K562 (cell line): ENCODE data around the gene GPR152. TPM values are rescaled to one million over a fixed set of nuclear protein-coding genes. Genes with fewer than 3 reads are reported as not detected.
A peak's percentile ranks its signal among the peaks of the same experiment; 100 is the strongest.

Source experiments
- ATF7 ChIP-seq: fragments of 450-650 bp; IDR thresholded peaks from 2 replicates; pipeline ENCODE4 v1.7.1; 2014; ENCODE audit warnings: mild to moderate bottlenecking, moderate library complexity
- CEBPG ChIP-seq, 3 experiments: fragments of 200-800 bp in 1 of 3; sonication (Bioruptor generic) in 1 of 3; sonication (generic) in 1 of 3; formaldehyde crosslinking in 1 of 3; IDR thresholded peaks in 2 of 3; conservative IDR thresholded peaks in 1 of 3; 2 replicates each; pipeline versions ENCODE4 v1.6.1 to v1.8.0; 2016 to 2022; ENCODE audit warnings: missing compliant biosample characterization in 2 of 3, missing genetic modification characterization in 2 of 3, mild to moderate bottlenecking in 1 of 3, missing genetic modification reagents in 1 of 3
- FOXA1 ChIP-seq: fragments of 450-650 bp; IDR thresholded peaks from 2 replicates; pipeline ENCODE4 v1.6.1; 2016; ENCODE audit warnings: mild to moderate bottlenecking, borderline replicate concordance
- FOXK2 ChIP-seq, 2 experiments: fragments of 450-650 bp; IDR thresholded peaks in 1 of 2; conservative IDR thresholded peaks in 1 of 2; 2 replicates each; pipeline ENCODE4 v1.6.1; 2016; ENCODE audit warnings: low read depth in 2 of 2, mild to moderate bottlenecking in 1 of 2
- GTF2F1 ChIP-seq: IDR thresholded peaks from 2 replicates; pipeline ENCODE4 v1.6.1; 2011; ENCODE audit warnings: low read depth, low read length, improper control_type of control experiment
- HLTF ChIP-seq: fragments of 450-650 bp; IDR thresholded peaks from 2 replicates; pipeline ENCODE4 v1.6.1; 2016
- KAT2B ChIP-seq: IDR thresholded peaks from one replicate; pipeline ENCODE4 v1.6.1; 2012; ENCODE audit warnings: low read depth, mild to moderate bottlenecking, control low read depth, inconsistent platforms, low read length, moderate library complexity
- KLF16 ChIP-seq: IDR thresholded peaks from 2 replicates; pipeline ENCODE4 v1.6.1; 2016; ENCODE audit warnings: antibody characterized with exemption
- MAFF ChIP-seq: IDR thresholded peaks from 2 replicates; pipeline ENCODE4 v1.6.1; 2012; ENCODE audit warnings: low read length, improper control_type of control experiment
- RBM25 ChIP-seq: fragments of 200-400 bp; formaldehyde crosslinking; IDR thresholded peaks from 2 replicates; pipeline ENCODE4 v1.6.1; 2018; ENCODE audit warnings: low read length, low read depth, moderate library complexity; ENCODE audit not compliant: severe bottlenecking
- SOX6 ChIP-seq: fragments of 450-650 bp; IDR thresholded peaks from 2 replicates; pipeline ENCODE4 v1.6.1; 2014; ENCODE audit warnings: mild to moderate bottlenecking
- XRCC5 ChIP-seq: fragments of 200-400 bp; formaldehyde crosslinking; IDR thresholded peaks from 2 replicates; pipeline ENCODE4 v1.6.1; 2017; ENCODE audit warnings: low read depth, mild to moderate bottlenecking, low read length
- ZBTB12 ChIP-seq: fragments of 250-450 bp; sonication (Bioruptor Pico); IDR thresholded peaks from 2 replicates; pipeline ENCODE4 v1.4.0; 2020
- ZFP30 ChIP-seq: fragments of 250-450 bp; sonication (Bioruptor Pico); IDR thresholded peaks from 2 replicates; pipeline ENCODE4 v1.8.0; 2022; ENCODE audit warnings: moderate library complexity, mild to moderate bottlenecking, inconsistent platforms, borderline replicate concordance
- ZNF3 ChIP-seq: fragments of 250-450 bp; sonication (Bioruptor Pico); IDR thresholded peaks from 2 replicates; pipeline ENCODE4 v1.5.0; 2021; ENCODE audit warnings: mild to moderate bottlenecking, moderate library complexity
- polyA plus RNA-seq, 8 experiments: library from polyadenylated mRNA; depleted of rRNA in 4 of 8; stranded (reverse) in 5 of 8; unstranded in 3 of 8; fragments of >200 nt; fragmentation: Nextera tagmentation in 2 of 8; fragmentation: Illumina TruSeq in 1 of 8; extraction: Ambion mirVana in 2 of 8; extraction: Trizol in 1 of 8; gene quantifications; 2 replicates each; pipeline versions ENCODE4 v1.2.1 to v1.2.3, GENCODE V29; 2011 to 2014; ENCODE audit warnings: inconsistent platforms in 1 of 8, missing spikeins in 1 of 8
- total RNA-seq, 7 experiments: library from RNA; depleted of rRNA in 6 of 7; stranded (reverse); fragments of >200 nt in 6 of 7; fragmentation: Illumina TruSeq in 2 of 7; extraction: Trizol in 2 of 7; gene quantifications; 2 replicates each; pipeline versions ENCODE4 v1.2.1 to v1.2.3, GENCODE V29; 2011 to 2021; ENCODE audit warnings: low replicate concordance in 1 of 7
- TF ChIP-seq, protein P1 (sequence below): sonication (generic); formaldehyde crosslinking; IDR thresholded peaks from 2 replicates; pipeline ENCODE4 v1.8.1; 2023; ENCODE audit warnings: missing genetic modification reagents, mild to moderate bottlenecking, borderline replicate concordance
- TF ChIP-seq, protein P2 (sequence below): fragments of 450-650 bp; IDR thresholded peaks from 2 replicates; pipeline ENCODE4 v1.6.1; 2016
- TF ChIP-seq, protein P3 (sequence below), 3 experiments: fragments of 200-800 bp in 1 of 3; sonication (Bioruptor generic) in 1 of 3; sonication (generic) in 1 of 3; formaldehyde crosslinking in 1 of 3; IDR thresholded peaks; 2 replicates each; pipeline versions ENCODE4 v1.6.1 to v1.8.0; 2016 to 2022; ENCODE audit warnings: mild to moderate bottlenecking in 2 of 3, missing compliant biosample characterization in 2 of 3, missing genetic modification characterization in 2 of 3, missing genetic modification reagents in 1 of 3

Gene GPR152
- total and polyA plus RNA-seq, 9 of the 15 experiments (the other 6 are each of a cell fraction or from before 2014, with no cell fraction given), result not detected

DNA sequence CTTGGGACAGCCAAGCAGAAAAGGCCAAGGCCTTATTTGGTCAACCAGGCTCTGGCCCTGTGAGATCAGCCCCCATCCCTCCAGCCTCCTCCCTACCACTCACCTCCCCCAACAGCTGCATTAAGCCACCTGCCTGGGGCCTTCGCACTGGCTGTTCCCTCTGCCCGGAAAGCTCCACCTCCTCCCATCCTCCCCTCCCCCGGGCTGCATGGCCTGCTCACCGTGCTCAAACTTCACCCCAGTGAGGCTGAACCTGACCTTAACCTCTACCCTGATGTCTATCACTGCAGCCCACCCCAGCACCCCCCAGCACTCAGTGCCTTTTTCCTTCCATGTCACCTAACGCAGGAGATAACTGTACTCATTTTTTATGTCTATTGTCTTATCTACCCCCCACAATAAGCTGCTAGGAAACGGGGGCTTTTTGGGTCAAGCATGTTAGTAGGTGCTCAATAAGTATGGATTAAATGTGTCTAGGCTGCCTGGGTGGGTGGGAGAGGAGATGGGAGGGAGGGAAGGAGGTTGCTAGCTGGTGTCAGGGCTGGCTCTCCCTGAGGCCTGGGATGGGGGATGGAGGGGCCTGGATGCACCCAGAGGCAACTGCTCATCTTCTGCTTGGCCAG, 16.0 kb downstream of the GPR152 start (continued):
- TF ChIP-seq, protein P1, sequence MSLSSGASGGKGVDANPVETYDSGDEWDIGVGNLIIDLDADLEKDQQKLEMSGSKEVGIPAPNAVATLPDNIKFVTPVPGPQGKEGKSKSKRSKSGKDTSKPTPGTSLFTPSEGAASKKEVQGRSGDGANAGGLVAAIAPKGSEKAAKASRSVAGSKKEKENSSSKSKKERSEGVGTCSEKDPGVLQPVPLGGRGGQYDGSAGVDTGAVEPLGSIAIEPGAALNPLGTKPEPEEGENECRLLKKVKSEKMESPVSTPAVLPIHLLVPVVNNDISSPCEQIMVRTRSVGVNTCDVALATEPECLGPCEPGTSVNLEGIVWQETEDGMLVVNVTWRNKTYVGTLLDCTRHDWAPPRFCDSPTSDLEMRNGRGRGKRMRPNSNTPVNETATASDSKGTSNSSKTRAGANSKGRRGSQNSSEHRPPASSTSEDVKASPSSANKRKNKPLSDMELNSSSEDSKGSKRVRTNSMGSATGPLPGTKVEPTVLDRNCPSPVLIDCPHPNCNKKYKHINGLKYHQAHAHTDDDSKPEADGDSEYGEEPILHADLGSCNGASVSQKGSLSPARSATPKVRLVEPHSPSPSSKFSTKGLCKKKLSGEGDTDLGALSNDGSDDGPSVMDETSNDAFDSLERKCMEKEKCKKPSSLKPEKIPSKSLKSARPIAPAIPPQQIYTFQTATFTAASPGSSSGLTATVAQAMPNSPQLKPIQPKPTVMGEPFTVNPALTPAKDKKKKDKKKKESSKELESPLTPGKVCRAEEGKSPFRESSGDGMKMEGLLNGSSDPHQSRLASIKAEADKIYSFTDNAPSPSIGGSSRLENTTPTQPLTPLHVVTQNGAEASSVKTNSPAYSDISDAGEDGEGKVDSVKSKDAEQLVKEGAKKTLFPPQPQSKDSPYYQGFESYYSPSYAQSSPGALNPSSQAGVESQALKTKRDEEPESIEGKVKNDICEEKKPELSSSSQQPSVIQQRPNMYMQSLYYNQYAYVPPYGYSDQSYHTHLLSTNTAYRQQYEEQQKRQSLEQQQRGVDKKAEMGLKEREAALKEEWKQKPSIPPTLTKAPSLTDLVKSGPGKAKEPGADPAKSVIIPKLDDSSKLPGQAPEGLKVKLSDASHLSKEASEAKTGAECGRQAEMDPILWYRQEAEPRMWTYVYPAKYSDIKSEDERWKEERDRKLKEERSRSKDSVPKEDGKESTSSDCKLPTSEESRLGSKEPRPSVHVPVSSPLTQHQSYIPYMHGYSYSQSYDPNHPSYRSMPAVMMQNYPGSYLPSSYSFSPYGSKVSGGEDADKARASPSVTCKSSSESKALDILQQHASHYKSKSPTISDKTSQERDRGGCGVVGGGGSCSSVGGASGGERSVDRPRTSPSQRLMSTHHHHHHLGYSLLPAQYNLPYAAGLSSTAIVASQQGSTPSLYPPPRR (CRISPR knock-in tag), result no peak
- TF ChIP-seq ZBTB12 (CRISPR knock-in tag), result no peak
- no peak for TF ChIP-seq ATF7
- no peak for TF ChIP-seq GTF2F1
- TF ChIP-seq, protein P2, sequence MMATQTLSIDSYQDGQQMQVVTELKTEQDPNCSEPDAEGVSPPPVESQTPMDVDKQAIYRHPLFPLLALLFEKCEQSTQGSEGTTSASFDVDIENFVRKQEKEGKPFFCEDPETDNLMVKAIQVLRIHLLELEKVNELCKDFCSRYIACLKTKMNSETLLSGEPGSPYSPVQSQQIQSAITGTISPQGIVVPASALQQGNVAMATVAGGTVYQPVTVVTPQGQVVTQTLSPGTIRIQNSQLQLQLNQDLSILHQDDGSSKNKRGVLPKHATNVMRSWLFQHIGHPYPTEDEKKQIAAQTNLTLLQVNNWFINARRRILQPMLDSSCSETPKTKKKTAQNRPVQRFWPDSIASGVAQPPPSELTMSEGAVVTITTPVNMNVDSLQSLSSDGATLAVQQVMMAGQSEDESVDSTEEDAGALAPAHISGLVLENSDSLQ, result no peak
- no peak for TF ChIP-seq KAT2B
- TF ChIP-seq KLF16, result peak; percentile 29; the same call in 1 of the 2 replicates
- no peak for TF ChIP-seq MAFF
- TF ChIP-seq RBM25, result no peak
- no peak for TF ChIP-seq ZFP30 (CRISPR knock-in tag)
- TF ChIP-seq CEBPG (CRISPR knock-in tag; IDR thresholded peaks at IDR 0.05), result no peak
- no peak for TF ChIP-seq CEBPG (tag; conservative IDR thresholded peaks at IDR 0.05 in 1 of 2, IDR thresholded peaks at IDR 0.05 in 1 of 2)
- TF ChIP-seq HLTF, result peak; percentile 97
- TF ChIP-seq XRCC5, result no peak
- TF ChIP-seq, protein P3, sequence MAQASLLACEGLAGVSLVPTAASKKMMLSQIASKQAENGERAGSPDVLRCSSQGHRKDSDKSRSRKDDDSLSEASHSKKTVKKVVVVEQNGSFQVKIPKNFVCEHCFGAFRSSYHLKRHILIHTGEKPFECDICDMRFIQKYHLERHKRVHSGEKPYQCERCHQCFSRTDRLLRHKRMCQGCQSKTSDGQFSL (CRISPR knock-in tag; IDR thresholded peaks at IDR 0.05), result peak; percentile 72
- TF ChIP-seq, protein P3 (tag; IDR thresholded peaks at IDR 0.05), result no peak
- 0 out of 4 replicates have a peak, but pooled peaks of 1 of the 2 experiments have one; percentile 22 for TF ChIP-seq FOXK2 (conservative IDR thresholded peaks at IDR 0.05 in 1 of 2, IDR thresholded peaks at IDR 0.05 in 1 of 2; ENCODE audit: low read depth in 2 of 2)
- no peak for TF ChIP-seq ZNF3 (CRISPR knock-in tag)
- no peak for TF ChIP-seq FOXA1
- no peak for TF ChIP-seq SOX6
